GM23338 (cell line): ENCODE measurements around the gene CEP78.

Experiments
- CREB1 ChIP-seq: fragments of 250-450 bp; sonication (Bioruptor Pico); IDR thresholded peaks from 2 replicates; pipeline ENCODE4 v1.5.0; 2020; ENCODE audit warnings: low read depth, mild to moderate bottlenecking, moderate library complexity
- CTCF ChIP-seq, 2 experiments: fragments of 200-600 bp in 1 of 2; sonication (generic) in 1 of 2; conservative IDR thresholded peaks; 2 replicates each; pipeline versions ENCODE4 v1.5.1 to v1.6.1; 2016 to 2017; ENCODE audit warnings: antibody characterized with exemption in 2 of 2, low read depth in 2 of 2, mild to moderate bottlenecking in 2 of 2, moderate library complexity in 1 of 2
- ETS1 ChIP-seq: IDR thresholded peaks from 2 replicates; pipeline ENCODE4 v1.6.1; 2016; ENCODE audit warnings: antibody characterized with exemption
- EZH2 ChIP-seq: fragments of 200-600 bp; sonication (generic); IDR thresholded peaks from one replicate; pipeline ENCODE4 v1.8.0; 2017; ENCODE audit warnings: antibody characterized with exemption, mild to moderate bottlenecking, low read depth; ENCODE audit not compliant: unreplicated experiment
- EZH2phosphoT487 ChIP-seq: fragments of 200-600 bp; sonication (generic); IDR thresholded peaks from one replicate; pipeline ENCODE4 v1.8.1; 2018; ENCODE audit warnings: antibody characterized with exemption; ENCODE audit not compliant: unreplicated experiment
- JUNB ChIP-seq: IDR thresholded peaks from one replicate; pipeline ENCODE4 v1.6.1; 2016; ENCODE audit warnings: antibody characterized with exemption; ENCODE audit not compliant: unreplicated experiment
- POLR2AphosphoS5 ChIP-seq: IDR thresholded peaks from 2 replicates; pipeline ENCODE4 v1.6.1; 2016; ENCODE audit warnings: antibody characterized with exemption, low read depth
- ZNF331 ChIP-seq: fragments of 250-450 bp; sonication (Bioruptor Pico); IDR thresholded peaks from 2 replicates; pipeline ENCODE4 v1.5.0; 2020; ENCODE audit warnings: low read depth, mild to moderate bottlenecking, moderate library complexity
- TF ChIP-seq, protein P1 (sequence below): IDR thresholded peaks from one replicate; pipeline ENCODE4 v1.6.1; 2018; ENCODE audit warnings: antibody characterized with exemption; ENCODE audit not compliant: unreplicated experiment

DNA sequence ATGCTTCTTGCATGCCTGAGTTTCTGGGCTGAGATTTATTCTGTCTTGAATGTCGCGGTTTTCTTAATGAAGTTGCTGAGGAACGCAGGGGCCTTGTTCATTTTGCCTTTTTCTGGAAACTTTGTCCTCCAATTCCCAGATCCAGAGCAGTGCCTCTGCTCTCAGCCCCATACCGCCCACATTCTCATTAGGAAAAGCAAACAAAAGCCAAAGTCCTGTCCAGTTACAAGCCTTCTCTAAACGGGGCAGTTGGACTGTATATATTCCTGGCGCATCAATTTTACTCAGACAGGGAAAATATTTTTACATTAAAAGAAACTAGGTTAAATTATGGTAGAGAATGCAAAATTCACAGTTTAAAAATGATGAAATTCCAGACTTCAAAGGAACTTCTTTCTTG, 59.9 kb downstream of the CEP78 start:
- TF ChIP-seq, protein P1, sequence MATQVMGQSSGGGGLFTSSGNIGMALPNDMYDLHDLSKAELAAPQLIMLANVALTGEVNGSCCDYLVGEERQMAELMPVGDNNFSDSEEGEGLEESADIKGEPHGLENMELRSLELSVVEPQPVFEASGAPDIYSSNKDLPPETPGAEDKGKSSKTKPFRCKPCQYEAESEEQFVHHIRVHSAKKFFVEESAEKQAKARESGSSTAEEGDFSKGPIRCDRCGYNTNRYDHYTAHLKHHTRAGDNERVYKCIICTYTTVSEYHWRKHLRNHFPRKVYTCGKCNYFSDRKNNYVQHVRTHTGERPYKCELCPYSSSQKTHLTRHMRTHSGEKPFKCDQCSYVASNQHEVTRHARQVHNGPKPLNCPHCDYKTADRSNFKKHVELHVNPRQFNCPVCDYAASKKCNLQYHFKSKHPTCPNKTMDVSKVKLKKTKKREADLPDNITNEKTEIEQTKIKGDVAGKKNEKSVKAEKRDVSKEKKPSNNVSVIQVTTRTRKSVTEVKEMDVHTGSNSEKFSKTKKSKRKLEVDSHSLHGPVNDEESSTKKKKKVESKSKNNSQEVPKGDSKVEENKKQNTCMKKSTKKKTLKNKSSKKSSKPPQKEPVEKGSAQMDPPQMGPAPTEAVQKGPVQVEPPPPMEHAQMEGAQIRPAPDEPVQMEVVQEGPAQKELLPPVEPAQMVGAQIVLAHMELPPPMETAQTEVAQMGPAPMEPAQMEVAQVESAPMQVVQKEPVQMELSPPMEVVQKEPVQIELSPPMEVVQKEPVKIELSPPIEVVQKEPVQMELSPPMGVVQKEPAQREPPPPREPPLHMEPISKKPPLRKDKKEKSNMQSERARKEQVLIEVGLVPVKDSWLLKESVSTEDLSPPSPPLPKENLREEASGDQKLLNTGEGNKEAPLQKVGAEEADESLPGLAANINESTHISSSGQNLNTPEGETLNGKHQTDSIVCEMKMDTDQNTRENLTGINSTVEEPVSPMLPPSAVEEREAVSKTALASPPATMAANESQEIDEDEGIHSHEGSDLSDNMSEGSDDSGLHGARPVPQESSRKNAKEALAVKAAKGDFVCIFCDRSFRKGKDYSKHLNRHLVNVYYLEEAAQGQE, result no peak
- no peak for TF ChIP-seq CTCF (conservative IDR thresholded peaks at IDR 0.05; ENCODE audit: low read depth in 2 of 2)
- TF ChIP-seq POLR2AphosphoS5, result no peak
- no peak for TF ChIP-seq EZH2phosphoT487
- no peak for TF ChIP-seq EZH2
- TF ChIP-seq CREB1 (CRISPR knock-in tag), result no peak
- no peak for TF ChIP-seq ETS1
- TF ChIP-seq ZNF331 (CRISPR knock-in tag), result no peak
- TF ChIP-seq JUNB, result no peak
